Thymus (tissue), 11 donors: ENCODE data around the gene CFDP1. TPM values are rescaled to one million over a fixed set of nuclear protein-coding genes. Genes with fewer than 3 reads are reported as not detected.

Source experiments
- DNase-seq, 9 donors: peaks; one replicate each; pipeline ENCODE4 v3.0.0-alpha.2; 2013; ENCODE audit warnings: low spot score in 9 of 9, low read depth in 6 of 9, missing footprints in 1 of 9
- H3K27ac ChIP-seq, 2 donors: one replicate each; pipeline ENCODE4 v1.5.1; 2013; ENCODE audit warnings: control low read depth in 1 of 2, low read depth in 1 of 2, low read length in 1 of 2, mild to moderate bottlenecking in 1 of 2, moderate library complexity in 1 of 2
- H3K27me3 ChIP-seq, 2 donors: one replicate each; pipeline ENCODE4 v1.5.1; 2013; ENCODE audit warnings: low read length in 1 of 2; ENCODE audit not compliant: control insufficient read depth in 2 of 2, insufficient read depth in 1 of 2
- H3K36me3 ChIP-seq, 2 donors: one replicate each; pipeline ENCODE4 v1.5.1; 2013; ENCODE audit warnings: low read length in 1 of 2, mild to moderate bottlenecking in 1 of 2, moderate library complexity in 1 of 2; ENCODE audit not compliant: control insufficient read depth in 2 of 2, insufficient read depth in 2 of 2
- H3K4me1 ChIP-seq, 2 donors: one replicate each; pipeline ENCODE4 v1.5.1; 2013; ENCODE audit warnings: low read length in 2 of 2; ENCODE audit not compliant: control insufficient read depth in 2 of 2, insufficient read depth in 2 of 2
- H3K4me3 ChIP-seq, 2 donors: one replicate each; pipeline ENCODE4 v1.5.1; 2013; ENCODE audit warnings: low read length in 2 of 2, control low read depth in 1 of 2, mild to moderate bottlenecking in 1 of 2
- H3K9me3 ChIP-seq, 2 donors: one replicate each; pipeline ENCODE4 v1.5.1; 2013; ENCODE audit warnings: low read length in 1 of 2, mild to moderate bottlenecking in 1 of 2; ENCODE audit not compliant: control insufficient read depth in 2 of 2, insufficient read depth in 1 of 2
- WGBS: extraction: QIAGEN DNeasy Blood & Tissue Kit; methylation state at CpG from one replicate; pipeline ENCODE4 v1.1.7; 2013; 5-methylcytosine and 5-hydroxymethylcytosine counted together
- polyA plus RNA-seq: library from polyadenylated mRNA; stranded (reverse); fragments of 200-250 nt; gene quantifications from one replicate; pipeline ENCODE4 v1.2.3, GENCODE V29; 2013
- total RNA-seq: library from RNA; stranded (reverse); fragments of 120-200 nt; gene quantifications from one replicate; pipeline ENCODE4 v1.2.4, GENCODE V29; 2013
- donor health status: healthy.

Gene CFDP1
- total and polyA plus RNA-seq, 2 donors, result 78.3 to 78.5 TPM

DNA sequence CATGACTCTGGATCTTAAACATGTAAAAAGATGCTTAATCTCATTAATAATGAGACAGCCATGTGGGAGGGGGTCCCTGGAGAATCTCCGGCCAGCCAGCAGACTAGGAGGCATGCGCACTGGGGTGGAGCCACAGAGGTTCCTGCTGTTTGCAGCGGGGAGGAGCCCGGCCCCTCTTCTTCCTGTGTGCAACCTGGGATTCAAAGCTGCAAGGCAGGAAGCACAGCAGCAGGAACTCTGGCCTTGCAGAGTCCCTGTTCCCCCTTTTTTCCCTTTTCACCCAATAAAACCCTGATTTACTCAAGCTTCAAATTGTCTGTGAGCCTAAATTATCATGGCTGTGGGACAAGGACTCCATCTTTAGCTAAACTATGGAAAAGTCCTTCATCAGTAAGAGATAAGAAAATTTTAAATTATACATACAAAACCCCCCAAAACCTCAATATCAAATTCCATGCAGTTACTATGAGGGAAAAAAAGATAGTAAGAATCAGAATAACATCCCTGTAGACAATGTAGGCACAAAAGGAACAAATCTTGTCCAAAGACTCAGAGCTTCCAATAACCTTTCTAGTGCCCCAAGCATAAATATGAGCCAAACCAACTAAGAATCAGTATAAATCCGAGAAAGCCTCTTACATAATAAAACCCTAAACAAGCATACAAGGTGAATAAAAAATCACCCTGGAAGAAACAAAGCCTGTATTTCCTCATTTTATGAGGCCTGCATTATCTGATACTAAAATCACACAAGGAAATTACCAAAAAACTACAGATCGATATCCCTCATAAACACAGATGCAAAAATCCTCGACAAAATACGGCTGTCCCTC is 12.1 kb downstream of the CFDP1 start:
- Histone ChIP-seq H3K27ac (peak overlapping the region in 1 of 2 donors; percentile 61), H3K4me3 (peak overlapping the region in 1 of 2 donors; percentile 9), H3K27me3 (no peaks in the 10 kb centered on the region), H3K4me1 (peaks cover 9 to 11% of the 10 kb centered on the region in 2 donors), H3K9me3 (no peaks in the 10 kb centered on the region), H3K36me3 (no peaks in the 10 kb centered on the region)
- 17% methylated on average over 8 of the region's 8 CpGs for WGBS
- DNase-seq, result peak in 7 of 9 donors; percentile 14 to 68 (median 45)

DNA sequence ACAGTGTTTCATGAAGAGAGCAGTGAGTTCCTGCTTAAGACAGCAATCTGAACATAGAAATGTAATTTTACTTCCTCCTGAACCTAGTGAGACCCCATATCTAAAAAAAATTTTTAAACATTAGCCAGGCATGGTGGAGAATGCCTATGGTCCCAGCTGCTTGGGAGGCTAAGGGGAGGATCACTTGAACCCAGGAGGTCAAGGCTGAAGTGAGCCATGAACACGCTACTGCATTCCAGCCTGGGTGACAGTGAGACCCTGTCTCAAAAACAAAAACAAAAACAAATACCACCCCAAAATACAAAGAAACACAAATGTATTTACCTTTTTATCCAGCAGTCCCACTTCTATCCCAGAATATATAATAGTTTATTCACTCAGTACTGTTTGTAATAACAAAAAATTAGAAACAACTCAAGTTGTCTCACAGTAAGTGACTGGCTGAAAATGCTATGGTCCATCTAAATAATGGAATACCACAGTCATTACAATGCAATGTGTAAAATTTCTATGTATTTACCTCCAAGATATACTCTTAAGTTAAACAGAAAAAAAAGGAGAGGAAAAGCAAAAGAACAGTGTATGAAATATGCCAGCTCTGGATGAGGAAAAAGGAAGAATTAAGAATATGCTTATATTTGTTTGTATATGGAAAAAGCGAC is 16.3 kb downstream of the CFDP1 start:
- no peak overlapping the region for H3K27ac ChIP-seq
- H3K4me3 ChIP-seq, result no peak overlapping the region

DNA sequence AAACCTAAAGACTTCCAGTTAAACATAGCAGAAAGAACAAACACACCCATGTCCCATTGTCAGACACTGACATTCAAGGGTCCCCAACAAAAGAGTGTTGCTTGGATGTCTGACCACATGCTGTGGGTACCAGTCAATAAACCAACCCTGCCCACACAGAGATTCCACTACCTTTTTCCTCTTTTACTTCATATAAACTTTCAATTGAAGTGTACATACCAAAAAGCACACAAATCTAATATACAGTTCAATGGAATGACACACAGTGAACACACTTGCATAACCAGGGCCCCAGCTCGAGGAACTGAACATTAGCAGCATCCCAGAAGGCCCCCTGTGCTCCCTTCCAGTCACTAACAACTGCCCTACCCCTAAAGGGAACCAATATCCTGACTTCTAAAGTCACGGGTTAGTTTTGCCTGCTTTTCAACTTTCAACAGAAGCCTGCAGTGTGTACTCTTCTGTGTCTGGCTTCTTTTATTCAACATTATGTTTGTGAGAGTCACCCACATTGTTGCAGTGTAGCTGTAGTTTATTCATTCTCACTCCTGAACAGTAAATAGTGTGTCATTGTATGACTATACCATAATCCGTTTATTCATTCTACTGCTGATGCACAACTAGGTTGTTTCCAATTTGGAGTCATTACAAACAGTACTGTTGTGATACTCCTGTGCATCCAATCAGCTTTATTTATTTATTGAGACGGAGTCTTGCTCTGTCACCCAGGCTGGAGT is 18.0 kb downstream of the CFDP1 start:
- no peak for DNase-seq
- no peaks in the 10 kb centered on the region for H3K27me3 ChIP-seq
- no peak overlapping the region for H3K4me3 ChIP-seq
- WGBS, result 95% methylated on average over 4 of the region's 4 CpGs
- H3K27ac ChIP-seq, result peak overlapping the region in 1 of 2 donors; percentile 31
- H3K36me3 ChIP-seq, result peaks cover 8 to 18% of the 10 kb centered on the region in 2 donors
- H3K4me1 ChIP-seq, result peaks cover 6 to 7% of the 10 kb centered on the region in 2 donors
- H3K9me3 ChIP-seq, result no peaks in the 10 kb centered on the region

More for the DNA sequence above, 16.3 kb downstream of the CFDP1 start:
- Histone ChIP-seq H3K9me3 (no peaks in the 10 kb centered on the region), H3K36me3 (peaks cover 6 to 10% of the 10 kb centered on the region in 2 donors), H3K4me1 (peaks cover 11% of the 10 kb centered on the region in 2 donors), H3K27me3 (no peaks in the 10 kb centered on the region)
- over 99% methylated on average over 2 of the region's 2 CpGs for WGBS
- DNase-seq, result no peak

DNA sequence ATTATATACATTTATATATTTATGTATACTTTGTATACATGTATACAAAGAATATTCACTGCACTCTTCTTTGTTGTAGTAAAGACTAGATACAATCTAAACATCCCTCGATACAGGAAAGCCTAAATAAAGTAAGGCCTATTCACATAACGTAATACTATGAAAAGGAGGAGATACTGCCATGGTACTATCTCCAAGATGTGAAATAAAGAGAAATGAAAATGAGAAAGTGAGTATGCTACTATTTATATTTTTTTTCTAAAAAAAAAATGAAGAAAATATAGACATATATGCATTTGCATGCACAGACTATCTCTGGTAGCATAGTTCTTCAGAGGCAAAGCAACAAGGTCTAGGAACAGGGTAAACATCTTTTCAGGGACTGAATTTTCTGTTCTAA is 19.4 kb downstream of the CFDP1 start:
- Histone ChIP-seq H3K36me3 (peaks cover 12 to 30% of the 10 kb centered on the region in 2 donors), H3K4me1 (peaks cover 5 to 6% of the 10 kb centered on the region in 2 donors), H3K27me3 (no peaks in the 10 kb centered on the region), H3K4me3 (no peak overlapping the region), H3K27ac (no peak overlapping the region), H3K9me3 (no peaks in the 10 kb centered on the region)
- no peak for DNase-seq
- WGBS, result 95% methylated on average over 2 of the region's 2 CpGs

DNA sequence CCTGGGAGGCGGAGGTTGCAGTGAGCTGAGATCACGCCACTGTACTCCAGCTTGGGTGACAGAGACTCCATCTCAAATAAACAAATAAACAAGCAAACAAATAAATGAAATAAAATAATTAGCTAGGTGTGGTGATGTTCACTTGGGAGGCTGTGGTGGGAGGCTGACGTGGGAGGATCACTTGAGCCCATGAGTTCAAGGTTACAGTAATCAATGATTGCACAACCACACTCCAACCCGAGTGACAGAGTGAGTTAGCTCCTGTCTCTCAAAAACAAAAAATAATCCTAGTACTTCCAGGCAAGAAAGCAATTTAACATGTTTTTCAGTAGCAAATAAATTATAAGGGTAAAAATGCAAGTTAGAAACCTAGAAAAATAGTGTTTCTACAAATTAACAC is 26.4 kb downstream of the CFDP1 start:
- peaks cover 14 to 32% of the 10 kb centered on the region in 2 donors for H3K36me3 ChIP-seq
- WGBS, result 96% methylated on average over 4 of the region's 4 CpGs
- H3K4me1 ChIP-seq, result no peaks in the 10 kb centered on the region
- no peak overlapping the region for H3K27ac ChIP-seq
- DNase-seq, result no peak
- H3K27me3 ChIP-seq, result no peaks in the 10 kb centered on the region
- H3K9me3 ChIP-seq, result no peaks in the 10 kb centered on the region
- no peak overlapping the region for H3K4me3 ChIP-seq

DNA sequence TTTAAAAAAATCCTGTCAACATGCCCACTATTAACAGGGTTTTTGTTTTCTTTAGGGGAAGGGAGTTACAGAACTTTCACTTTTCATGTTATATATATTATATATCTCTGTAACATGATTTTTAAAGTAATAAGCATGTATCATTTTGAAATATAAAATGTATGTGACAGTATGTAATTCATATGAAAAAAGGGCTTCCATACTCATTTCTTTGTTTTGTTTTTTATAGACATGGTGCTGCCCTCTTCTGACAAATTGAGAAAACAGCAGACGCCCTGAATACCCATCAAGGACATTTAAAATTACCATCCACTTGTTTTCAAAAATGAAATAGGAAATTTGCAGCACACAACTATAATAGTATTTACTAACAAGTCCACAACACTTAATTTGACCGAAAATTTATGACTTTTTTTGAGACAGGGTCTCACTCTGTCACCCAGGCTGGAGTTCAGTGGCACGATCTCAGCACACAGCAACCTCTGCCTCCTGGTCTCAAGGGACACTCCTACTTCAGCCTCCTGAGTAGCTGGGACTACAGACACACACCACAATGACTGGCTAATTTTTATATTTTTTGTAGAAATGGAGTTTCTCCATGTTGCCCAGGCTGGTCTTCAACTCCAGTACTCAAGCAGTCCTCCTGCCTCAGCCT is 30.4 kb downstream of the CFDP1 start:
- Histone ChIP-seq H3K4me1 (no peaks in the 10 kb centered on the region), H3K36me3 (peaks cover 7 to 18% of the 10 kb centered on the region in 2 donors), H3K4me3 (no peak overlapping the region), H3K9me3 (no peaks in the 10 kb centered on the region), H3K27ac (no peak overlapping the region), H3K27me3 (no peaks in the 10 kb centered on the region)
- DNase-seq, result peak in 3 of 9 donors; percentile 10 to 54 (median 28)
- WGBS, result 52% methylated on average over 3 of the region's 3 CpGs

DNA sequence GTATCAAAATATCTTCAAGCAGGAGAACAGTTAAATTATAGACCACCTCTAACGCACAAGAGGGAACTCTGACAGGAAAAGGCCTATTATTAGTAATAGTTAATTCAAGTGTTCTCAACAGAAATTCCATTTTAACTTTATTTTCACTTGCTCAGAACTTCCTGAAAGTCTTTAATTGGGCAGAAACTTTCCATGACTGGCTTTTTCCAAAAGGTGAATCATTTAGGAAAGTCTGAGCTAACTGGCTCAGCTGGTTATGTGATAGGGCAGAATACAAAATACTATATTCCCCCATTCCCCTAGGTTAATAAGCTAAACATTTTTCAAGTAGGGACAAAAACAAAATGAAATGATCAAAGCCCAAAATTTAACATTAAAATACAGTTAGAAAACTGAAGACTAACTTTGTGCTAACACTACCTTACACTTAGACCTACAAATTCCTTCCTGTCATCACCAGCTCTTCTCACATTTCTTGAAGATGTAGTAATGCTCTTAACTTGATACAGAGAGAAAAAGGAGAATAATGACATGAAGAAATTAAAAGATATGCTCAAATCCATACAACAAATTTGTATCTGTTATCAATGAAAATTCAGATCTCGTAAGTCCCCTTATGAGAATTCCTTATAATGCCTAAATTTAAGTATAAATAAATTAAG is 31.0 kb downstream of the CFDP1 start:
- Histone ChIP-seq H3K27me3 (no peaks in the 10 kb centered on the region), H3K9me3 (no peaks in the 10 kb centered on the region), H3K4me1 (no peaks in the 10 kb centered on the region), H3K27ac (peak overlapping the region in 1 of 2 donors; percentile 52), H3K36me3 (peaks cover 1 to 20% of the 10 kb centered on the region in 2 donors), H3K4me3 (no peak overlapping the region)
- WGBS, result 89% methylated on average over 2 of the region's 2 CpGs
- DNase-seq, result no peak

DNA sequence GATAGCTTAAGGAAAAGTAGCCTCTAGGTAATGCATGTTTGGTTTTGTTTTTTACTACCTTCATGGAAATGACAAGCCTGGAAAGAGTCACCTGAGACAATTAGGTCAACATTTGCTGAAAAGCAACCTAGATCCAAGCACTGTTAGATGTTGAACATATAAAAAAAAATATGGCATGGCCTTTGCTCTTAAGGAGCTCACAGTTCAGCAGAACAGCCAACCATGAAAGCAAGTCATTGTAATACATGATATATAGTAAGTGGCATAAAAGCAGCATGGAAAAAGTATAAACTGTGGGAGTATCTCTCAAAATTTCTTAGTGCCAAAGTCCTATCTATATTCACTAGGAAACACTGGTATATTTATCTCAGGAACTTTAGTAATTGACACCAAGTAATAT is 31.6 kb downstream of the CFDP1 start:
- peaks cover 0 to 18% of the 10 kb centered on the region in 2 donors for H3K36me3 ChIP-seq
- H3K27ac ChIP-seq, result peak overlapping the region in 1 of 2 donors; percentile 52
- DNase-seq, result no peak
- H3K4me1 ChIP-seq, result no peaks in the 10 kb centered on the region
- H3K9me3 ChIP-seq, result no peaks in the 10 kb centered on the region
- no peak overlapping the region for H3K4me3 ChIP-seq
- H3K27me3 ChIP-seq, result no peaks in the 10 kb centered on the region
